ENCODE data around the gene SERINC2. TPM values are rescaled to one million over a fixed set of nuclear protein-coding genes. Genes with fewer than 3 reads are reported as not detected.

Gene SERINC2
- total and polyA plus RNA-seq, 9 of the 15 experiments (the other 6 are each of a cell fraction or from before 2014, with no cell fraction given): 0.07 to 1.2 (median 0.70) TPM; not detected in 2

DNA sequence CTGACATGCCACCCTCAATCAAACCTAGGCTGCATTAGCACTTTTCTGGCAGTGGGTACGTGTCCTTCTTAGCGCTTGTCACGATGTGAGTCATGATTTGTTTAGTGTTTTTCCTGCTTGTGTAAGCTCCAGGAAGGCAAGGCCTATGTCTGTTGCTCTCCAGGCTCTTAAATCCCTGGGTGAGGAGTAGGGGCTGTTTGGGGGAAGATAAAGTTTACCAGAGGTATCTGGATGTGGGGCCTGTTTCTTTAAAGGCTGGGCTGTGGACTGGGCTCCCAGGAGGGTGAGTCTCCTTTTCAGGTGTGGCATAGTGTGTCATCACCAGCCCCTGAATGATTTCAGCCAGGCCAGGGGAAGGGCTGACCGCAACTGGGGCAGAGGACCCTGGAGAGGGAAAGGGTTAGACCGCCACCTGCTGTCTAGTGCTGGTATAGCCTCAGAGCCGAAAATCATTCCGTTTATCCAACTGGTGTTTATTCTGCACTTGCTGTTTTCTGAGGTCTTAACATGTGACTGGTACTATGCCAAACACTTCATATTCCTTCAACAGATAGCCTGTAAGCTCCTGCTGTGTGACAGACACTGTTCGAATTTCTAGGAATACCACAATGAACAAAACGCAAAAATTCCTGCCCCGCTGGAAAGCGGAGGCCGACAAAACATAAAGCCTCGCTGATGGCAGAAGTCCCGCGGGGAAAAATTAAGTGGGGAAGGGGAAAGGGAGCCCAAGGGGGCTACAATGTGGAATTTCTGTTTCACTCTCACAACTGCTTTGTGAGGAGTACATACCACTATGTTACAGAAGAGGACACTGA, 9.7 kb downstream of the SERINC2 start (continued):
- TF ChIP-seq ZNF3 (CRISPR knock-in tag; IDR thresholded peaks at IDR 0.05) (no peak), NR2C2 (CRISPR knock-in tag; IDR thresholded peaks at IDR 0.05) (no peak), NR2C2 (tag; IDR thresholded peaks at IDR 0.05) (peak; percentile 32; the same call in 1 of the 2 replicates), BMI1 (IDR thresholded peaks at IDR 0.05; ENCODE audit: low read length) (no peak), SMARCA4 (IDR thresholded peaks at IDR 0.05) (peak; percentile 29; the same call in 1 of the 2 replicates), IRF2 (CRISPR knock-in tag; IDR thresholded peaks at IDR 0.05) (no peak), KHSRP (IDR thresholded peaks at IDR 0.05) (no peak), CBFA2T3 (IDR thresholded peaks at IDR 0.05) (no peak), SMARCE1 (IDR thresholded peaks at IDR 0.05) (no peak)
- TF ChIP-seq, protein P1, sequence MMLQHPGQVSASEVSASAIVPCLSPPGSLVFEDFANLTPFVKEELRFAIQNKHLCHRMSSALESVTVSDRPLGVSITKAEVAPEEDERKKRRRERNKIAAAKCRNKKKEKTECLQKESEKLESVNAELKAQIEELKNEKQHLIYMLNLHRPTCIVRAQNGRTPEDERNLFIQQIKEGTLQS (IDR thresholded peaks at IDR 0.05): peak; percentile 88
- TF ChIP-seq, protein P1 (CRISPR knock-in tag; conservative IDR thresholded peaks at IDR 0.05): no peak; the same call in 1 of the 2 replicates

Data from K562 (cell line).